Stimulated activated naive CD8-positive, alpha-beta T cell treated with anti-CD3 and anti-CD28 coated beads, Interleukin-15, Interleukin-2, amounts not matched to agents 100 ng/mL and 50 ng/mL, for 24 hours (primary cell): Measurements from ENCODE around the gene HEPACAM.
"Not testable (repeated sequence)": the region's sequence is repeated elsewhere in the genome, so short reads cannot be mapped to it uniquely, and the experiment has no call there.

Source experiments
- H3K27ac Mint-ChIP-seq: one replicate; pipeline ENCODE4 v1.8.0; 2021; ENCODE audit warnings: mild to moderate bottlenecking, mixed read lengths
- H3K27me3 Mint-ChIP-seq: one replicate; pipeline ENCODE4 v1.8.0; 2021; ENCODE audit warnings: mixed read lengths
- H3K36me3 Mint-ChIP-seq: one replicate; pipeline ENCODE4 v1.8.0; 2021; ENCODE audit warnings: low read depth, mixed read lengths
- H3K4me1 Mint-ChIP-seq: one replicate; pipeline ENCODE4 v1.8.0; 2021; ENCODE audit warnings: low read depth, mixed read lengths
- H3K4me3 Mint-ChIP-seq: one replicate; pipeline ENCODE4 v1.8.0; 2021; ENCODE audit warnings: mild to moderate bottlenecking, mixed read lengths
- H3K9me3 Mint-ChIP-seq: one replicate; pipeline ENCODE4 v1.8.0; 2021; ENCODE audit warnings: mixed read lengths

The HEPACAM gene

GRCh38 chr11:124935548-124936514, at the start of gene HEPACAM:
Gene HEPACAM, minus strand, starts transcription at chr11:124936047. Its CDS starts 41 bp downstream, at chr11:124936006.
- H3K4me3 Mint-ChIP-seq = no peak within 1 kb of the TSS
- H3K36me3 Mint-ChIP-seq = no peaks in the 10 kb centered on the region
- no peak within 1 kb of the TSS for H3K27ac Mint-ChIP-seq

DNA sequence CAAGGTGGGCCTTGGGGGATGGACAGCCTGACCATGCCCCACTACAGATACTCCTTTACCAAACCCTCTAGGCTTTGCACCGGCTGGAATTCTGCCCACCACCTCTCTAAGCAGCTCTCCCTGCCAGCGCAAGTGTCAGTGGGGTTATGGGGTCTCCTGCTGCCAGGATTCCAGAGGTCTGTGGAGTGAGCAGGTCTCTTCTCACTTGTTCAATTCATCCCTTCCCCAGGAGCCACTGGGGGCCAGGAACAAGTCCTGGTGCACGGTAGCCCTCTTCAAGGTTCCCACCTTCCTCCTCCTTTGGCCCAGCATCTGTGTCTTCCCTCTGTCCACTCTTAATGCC, 48.6 kb upstream of the HEPACAM start:
- H3K27me3 Mint-ChIP-seq = no peaks in the 10 kb centered on the region
- no peak overlapping the region for H3K4me3 Mint-ChIP-seq

More at GRCh38 chr11:124935548-124936514, at the start of gene HEPACAM:
- Mint-ChIP-seq H3K27me3 (no peaks in the 10 kb centered on the region), H3K4me1 (peaks cover 5% of the 10 kb centered on the region), H3K9me3 (no peaks in the 10 kb centered on the region)

GRCh38 chr11:124983674-124984511, 48.0 kb upstream of the HEPACAM start:
- Mint-ChIP-seq H3K36me3 (peaks cover 67% of the 10 kb centered on the region), H3K9me3 (peaks cover 13% of the 10 kb centered on the region), H3K27me3 (no peaks in the 10 kb centered on the region), H3K4me3 (no peak overlapping the region), H3K27ac (no peak overlapping the region), H3K4me1 (no peaks in the 10 kb centered on the region)

More for the DNA sequence above, 48.6 kb upstream of the HEPACAM start:
- peaks cover 13% of the 10 kb centered on the region for H3K9me3 Mint-ChIP-seq
- H3K36me3 Mint-ChIP-seq = peaks cover 68% of the 10 kb centered on the region
- H3K4me1 Mint-ChIP-seq = no peaks in the 10 kb centered on the region
- H3K27ac Mint-ChIP-seq = no peak overlapping the region

DNA sequence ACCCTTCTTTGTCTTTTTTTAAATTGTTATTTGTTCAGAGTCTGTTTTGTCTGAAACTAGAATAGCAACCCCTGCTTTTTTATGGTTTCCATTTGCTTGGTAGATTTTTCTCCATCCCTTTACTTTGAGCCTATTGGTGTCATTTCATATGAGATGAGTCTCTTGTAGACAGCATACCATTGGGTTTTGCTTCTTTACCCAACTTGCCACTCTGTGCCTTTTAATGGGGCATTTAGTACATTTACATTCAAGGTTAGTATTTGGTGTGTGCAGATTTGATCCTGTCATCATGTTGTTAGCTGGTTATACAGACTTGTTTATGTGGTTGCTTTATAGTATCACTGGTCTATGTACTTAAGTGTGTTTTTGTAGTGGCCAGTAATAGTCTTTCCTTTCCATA, 46.2 kb upstream of the HEPACAM start:
- H3K9me3 Mint-ChIP-seq = peaks cover 18% of the 10 kb centered on the region
- H3K36me3 Mint-ChIP-seq = peaks cover 61% of the 10 kb centered on the region
- H3K27me3 Mint-ChIP-seq = no peaks in the 10 kb centered on the region

DNA sequence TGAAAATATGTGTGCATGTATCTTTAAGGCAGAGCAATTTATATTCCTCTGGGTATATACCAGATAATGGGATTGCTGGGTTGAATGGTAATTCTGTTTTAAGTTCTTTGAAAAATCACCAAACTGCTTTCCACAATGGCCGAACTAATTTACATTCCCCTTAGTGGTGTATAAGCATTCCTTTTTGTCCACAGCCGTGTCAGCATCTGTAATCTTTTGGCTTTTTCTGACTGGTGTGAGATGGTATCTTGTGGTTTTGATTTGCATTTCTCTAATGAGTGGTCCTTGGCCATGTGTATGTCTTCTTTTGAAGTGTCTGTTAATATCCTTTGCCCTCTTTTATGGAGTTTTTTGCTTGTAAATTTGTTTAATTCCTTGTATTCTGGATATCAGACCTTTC, 42.5 kb upstream of the HEPACAM start:
- Mint-ChIP-seq H3K27me3 (no peaks in the 10 kb centered on the region), H3K27ac (no peak overlapping the region), H3K4me1 (no peaks in the 10 kb centered on the region), H3K9me3 (peaks cover 18% of the 10 kb centered on the region), H3K36me3 (peaks cover 53% of the 10 kb centered on the region), H3K4me3 (no peak overlapping the region)

More for the DNA sequence above, 46.2 kb upstream of the HEPACAM start:
- H3K27ac Mint-ChIP-seq = no peak overlapping the region
- no peaks in the 10 kb centered on the region for H3K4me1 Mint-ChIP-seq
- no peak overlapping the region for H3K4me3 Mint-ChIP-seq

- H3K36me3 Mint-ChIP-seq = peaks cover 40% of the 10 kb centered on the region
- H3K27ac Mint-ChIP-seq = no peak overlapping the region
- H3K4me3 Mint-ChIP-seq = no peak overlapping the region
- H3K9me3 Mint-ChIP-seq = peaks cover 9% of the 10 kb centered on the region
- H3K27me3 Mint-ChIP-seq = no peaks in the 10 kb centered on the region
- no peaks in the 10 kb centered on the region for H3K4me1 Mint-ChIP-seq
Measured at GRCh38 chr11:124977006-124977405, 41.2 kb upstream of the HEPACAM start.

- no peaks in the 10 kb centered on the region for H3K27me3 Mint-ChIP-seq
- H3K4me1 Mint-ChIP-seq = no peaks in the 10 kb centered on the region
- peaks cover 9% of the 10 kb centered on the region for H3K9me3 Mint-ChIP-seq
Measured at GRCh38 chr11:124976531-124976930, 40.7 kb upstream of the HEPACAM start.

DNA sequence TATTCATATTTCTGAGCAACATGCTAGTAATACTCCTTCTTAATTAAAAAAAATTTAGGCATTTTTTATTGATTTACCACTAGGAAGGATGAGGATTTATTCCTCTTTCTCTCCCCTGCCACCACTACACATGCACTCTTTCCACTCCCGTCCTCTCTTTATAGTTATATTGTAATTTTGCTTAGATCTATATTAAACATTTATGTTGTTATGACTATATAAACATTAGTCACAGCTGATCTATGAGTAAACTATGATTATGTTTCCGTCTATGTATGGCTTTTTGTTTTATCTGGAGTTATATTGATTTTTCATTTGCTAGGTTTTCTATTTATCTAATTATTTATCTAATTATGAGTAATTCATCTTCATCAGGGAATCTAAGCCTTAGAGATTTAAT, 36.0 kb upstream of the HEPACAM start:
- Mint-ChIP-seq H3K36me3 (peaks cover 9% of the 10 kb centered on the region), H3K4me3 (no peak overlapping the region), H3K9me3 (no peaks in the 10 kb centered on the region), H3K27me3 (no peaks in the 10 kb centered on the region), H3K27ac (no peak overlapping the region), H3K4me1 (no peaks in the 10 kb centered on the region)

More at GRCh38 chr11:124976531-124976930, 40.7 kb upstream of the HEPACAM start:
- Mint-ChIP-seq H3K4me3 (no peak overlapping the region), H3K27ac (no peak overlapping the region), H3K36me3 (peaks cover 35% of the 10 kb centered on the region)

DNA sequence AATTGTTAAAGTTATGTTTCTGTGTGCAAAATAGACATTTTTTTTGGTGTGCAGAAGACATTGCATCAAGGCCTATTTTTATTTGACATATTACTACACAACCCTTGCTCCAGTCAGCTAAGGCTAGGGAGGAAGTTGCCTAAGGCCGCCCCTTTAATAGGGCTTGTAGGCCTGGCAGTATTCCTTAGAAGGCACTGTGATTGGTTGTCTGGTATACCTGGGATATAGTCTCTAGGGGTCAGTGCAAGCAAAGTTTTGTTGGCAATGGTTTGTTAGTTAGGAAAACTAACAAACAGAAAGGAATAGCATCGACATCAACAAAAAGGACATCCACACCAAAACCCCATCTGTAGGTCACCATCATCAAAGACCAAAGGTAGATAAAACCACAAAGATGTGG, 35.1 kb upstream of the HEPACAM start:
- Mint-ChIP-seq H3K27me3 (no peaks in the 10 kb centered on the region), H3K4me1 (no peaks in the 10 kb centered on the region), H3K36me3 (peaks cover 9% of the 10 kb centered on the region)

DNA sequence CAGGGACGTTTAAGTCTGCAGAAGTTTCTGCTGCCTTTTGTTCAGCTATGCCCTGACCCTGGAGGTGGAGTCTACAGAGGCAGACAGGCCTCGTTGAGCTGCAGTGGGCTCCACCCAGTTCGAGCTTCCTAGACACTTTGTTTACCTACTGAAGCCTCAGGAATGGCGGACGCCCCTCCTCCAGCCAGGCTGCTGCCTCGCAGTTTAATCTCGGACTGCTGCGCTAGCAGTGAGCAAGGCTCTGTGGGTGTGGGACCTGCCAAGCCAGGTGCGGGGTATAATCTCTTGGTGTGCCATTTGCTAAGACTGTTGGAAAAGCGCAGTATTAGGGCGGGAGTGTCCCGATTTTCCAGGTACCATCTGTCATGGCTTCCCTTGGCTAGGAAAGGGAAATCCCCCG, 32.4 kb upstream of the HEPACAM start:
- H3K4me1 Mint-ChIP-seq, H3K4me3 Mint-ChIP-seq, H3K36me3 Mint-ChIP-seq, H3K27me3 Mint-ChIP-seq, H3K27ac Mint-ChIP-seq, H3K9me3 Mint-ChIP-seq: not testable (repeated sequence)

More for the DNA sequence above, 35.1 kb upstream of the HEPACAM start:
- Mint-ChIP-seq H3K4me3 (no peak overlapping the region), H3K9me3 (no peaks in the 10 kb centered on the region), H3K27ac (no peak overlapping the region)

DNA sequence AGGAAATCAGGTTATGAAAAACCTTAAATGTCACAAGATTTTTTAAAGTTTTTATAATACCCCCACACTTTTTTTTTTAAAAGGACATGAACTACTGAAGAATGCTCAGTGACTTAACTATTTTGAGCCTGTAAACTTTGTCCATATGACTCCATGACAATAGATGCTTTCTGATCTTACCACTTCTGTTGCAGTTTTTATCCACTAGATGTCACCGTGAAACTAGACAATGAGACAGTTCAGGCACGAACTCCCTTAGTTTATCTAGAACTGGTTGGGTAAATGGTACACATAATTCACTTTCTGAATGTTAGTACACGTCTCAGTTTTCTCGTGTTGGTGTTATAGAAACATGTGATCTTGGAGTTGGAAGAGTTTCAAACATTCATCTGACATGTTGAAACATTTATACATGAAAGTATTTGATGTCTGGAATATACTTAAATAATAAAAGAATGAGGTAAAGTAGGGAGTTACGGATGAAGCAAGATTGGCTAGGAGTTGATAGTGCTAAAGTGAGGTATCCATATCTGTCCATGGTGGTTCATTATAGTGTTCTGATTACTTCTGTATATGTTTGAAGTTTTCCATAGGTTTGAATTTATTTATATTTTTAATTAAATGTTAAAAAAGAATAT, 26.2 kb upstream of the HEPACAM start:
- Mint-ChIP-seq H3K4me1 (no peaks in the 10 kb centered on the region), H3K4me3 (no peak overlapping the region), H3K9me3 (no peaks in the 10 kb centered on the region), H3K36me3 (no peaks in the 10 kb centered on the region), H3K27me3 (no peaks in the 10 kb centered on the region), H3K27ac (no peak overlapping the region)

DNA sequence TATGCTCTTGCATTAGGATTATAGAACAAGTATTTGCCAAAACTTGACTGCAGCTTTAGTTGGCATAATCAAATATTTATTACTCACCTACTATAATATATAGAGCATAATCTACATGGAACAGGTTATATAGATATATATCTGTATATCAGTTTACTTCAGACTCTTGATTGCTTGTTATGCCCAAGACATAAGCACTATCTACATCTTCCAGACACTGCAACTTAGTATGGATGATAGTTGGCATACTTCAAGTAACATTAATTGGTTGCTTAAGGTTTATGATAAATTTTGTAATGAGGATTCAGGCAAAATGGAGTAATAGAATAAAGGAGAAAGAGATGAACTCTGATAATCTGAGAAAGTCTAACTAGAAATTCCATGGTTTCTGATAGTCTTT, 19.2 kb upstream of the HEPACAM start:
- Mint-ChIP-seq H3K9me3 (no peaks in the 10 kb centered on the region), H3K4me1 (peaks cover 8% of the 10 kb centered on the region), H3K27me3 (no peaks in the 10 kb centered on the region), H3K4me3 (no peak overlapping the region), H3K27ac (no peak overlapping the region), H3K36me3 (no peaks in the 10 kb centered on the region)

GRCh38 chr11:124954590-124954955, 18.7 kb upstream of the HEPACAM start:
- no peak overlapping the region for H3K27ac Mint-ChIP-seq
- peaks cover 8% of the 10 kb centered on the region for H3K4me1 Mint-ChIP-seq
- H3K27me3 Mint-ChIP-seq = no peaks in the 10 kb centered on the region
- H3K4me3 Mint-ChIP-seq = no peak overlapping the region
- no peaks in the 10 kb centered on the region for H3K9me3 Mint-ChIP-seq
- no peaks in the 10 kb centered on the region for H3K36me3 Mint-ChIP-seq

DNA sequence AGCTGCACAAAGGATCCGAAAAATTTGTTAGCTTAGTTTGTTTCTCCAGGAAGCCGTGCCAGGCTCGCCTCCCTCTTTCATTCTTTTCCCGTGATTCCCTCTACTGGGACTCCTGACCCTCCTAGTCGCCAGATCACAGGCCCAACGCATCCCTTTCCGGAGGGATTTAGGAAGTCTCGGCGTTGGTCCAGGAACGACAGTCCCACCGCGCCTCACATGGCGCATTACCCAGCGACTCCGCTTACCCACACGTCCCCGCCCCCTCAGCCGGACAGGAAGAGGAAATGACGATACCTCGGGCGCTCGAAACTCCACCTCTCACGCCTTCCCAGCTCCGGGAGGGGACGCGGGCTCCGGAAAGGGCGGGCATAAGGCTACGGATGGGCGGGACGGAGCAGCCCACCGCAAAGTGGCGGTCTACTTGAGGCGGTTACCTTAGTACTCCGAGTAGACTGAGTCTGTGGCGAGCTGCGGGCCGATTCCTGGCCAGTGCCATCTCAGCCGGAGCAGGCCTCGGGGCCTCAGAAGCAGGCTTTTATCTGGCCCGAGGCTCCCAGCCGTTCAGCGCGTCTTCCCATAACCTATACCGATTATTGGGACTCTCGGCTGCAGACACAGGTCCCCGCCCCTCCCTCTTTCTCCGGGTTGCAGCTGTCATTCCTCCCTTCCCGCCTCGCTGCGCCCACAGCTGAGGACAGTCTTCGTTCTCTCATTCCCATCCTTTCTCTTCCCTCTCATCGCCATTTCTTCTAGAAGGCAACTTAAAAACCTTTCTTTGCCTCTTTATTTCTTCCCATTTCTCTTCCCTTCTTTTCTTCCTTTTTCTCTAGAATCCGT, 18.1 kb upstream of the HEPACAM start, which contains the start of gene CCDC15:
Gene CCDC15, plus strand, starts transcription at position 450 of the 837 bp plus-strand sequence. CDS start 531 bp downstream, outside the sequence.
- Mint-ChIP-seq H3K4me3 (no peak within 1 kb of the TSS), H3K4me1 (peaks cover 8% of the 10 kb centered on the region), H3K9me3 (no peaks in the 10 kb centered on the region), H3K27ac (no peak within 1 kb of the TSS), H3K36me3 (peaks cover 4% of the 10 kb centered on the region), H3K27me3 (no peaks in the 10 kb centered on the region)
